ENCODE measurements around the gene ZNRF3. TPM values are rescaled to one million over a fixed set of nuclear protein-coding genes. Genes with fewer than 3 reads are reported as not detected.
"Not testable (repeated sequence)": the region's sequence is repeated elsewhere in the genome, so short reads cannot be mapped to it uniquely, and the experiment has no call there.

ZNRF3 gene
- total and polyA plus RNA-seq, 5 donors = 4.0 to 9.4 (median 8.4) TPM

DNA sequence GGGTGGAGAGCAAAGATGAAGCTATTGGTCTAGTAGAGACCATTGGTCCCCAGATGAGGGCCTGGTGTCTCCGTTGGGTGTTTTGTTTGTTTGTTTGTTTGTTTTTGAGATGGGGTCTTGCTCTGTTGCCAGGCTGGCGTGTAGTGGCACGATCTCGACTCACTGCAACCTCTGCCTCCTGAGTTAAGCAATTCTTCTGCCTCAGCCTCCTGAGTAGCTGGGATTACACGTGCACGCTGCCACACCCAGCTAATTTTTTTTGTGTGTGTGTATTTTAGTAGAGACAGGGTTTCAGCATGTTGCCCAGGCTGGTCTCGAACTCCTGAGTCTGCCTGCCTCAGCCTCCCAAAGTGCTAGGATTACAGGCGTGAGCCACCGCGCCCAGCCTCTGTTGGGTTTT, 25.4 kb downstream of the ZNRF3 start:
- 91% methylated on average over 10 of the region's 10 CpGs for WGBS
- intact Hi-C loops (cut with DNase I); H3K9me3 ChIP-seq (ENCODE audit: control insufficient read depth, low read length): not testable (repeated sequence)

DNA sequence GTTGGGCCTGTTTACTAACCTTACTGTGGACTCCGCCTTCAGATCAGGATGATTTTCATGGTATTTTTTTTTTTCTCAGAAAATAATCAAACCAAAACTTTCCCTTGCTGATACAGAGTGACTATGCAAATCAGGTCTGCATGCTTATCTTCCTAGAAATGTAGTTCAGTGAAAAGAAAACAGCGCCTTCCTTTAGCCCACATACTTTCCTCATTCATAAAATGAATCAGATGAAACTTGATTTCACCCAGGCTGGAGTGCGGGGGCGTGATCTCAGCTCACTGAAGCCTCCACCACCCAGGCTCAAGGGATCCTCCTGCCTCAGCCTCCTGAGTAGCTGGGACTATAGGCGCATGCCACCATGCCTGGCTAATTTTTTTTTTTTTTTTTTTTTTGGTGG, 26.0 kb downstream of the ZNRF3 start:
- Histone ChIP-seq H3K9me3 (ENCODE audit: control insufficient read depth, low read length) (no peaks in the 10 kb centered on the region), H3K27ac (ENCODE audit: low read length) (no peak overlapping the region), H3K4me1 (ENCODE audit: control insufficient read depth, insufficient read depth, low read length) (peaks cover 20% of the 10 kb centered on the region), H3K4me3 (ENCODE audit: low read length) (no peak overlapping the region), H3K27me3 (ENCODE audit: control insufficient read depth, insufficient read depth) (no peaks in the 10 kb centered on the region)
- 93% methylated on average over 5 of the region's 5 CpGs for WGBS
- intact Hi-C loops (cut with DNase I) = no loop called here
- DNase-seq = no peak
- ATAC-seq = no peak

More for the DNA sequence above, 25.4 kb downstream of the ZNRF3 start:
- not testable (repeated sequence) for H3K4me3 ChIP-seq (ENCODE audit: low read length); ATAC-seq; H3K27me3 ChIP-seq (ENCODE audit: control insufficient read depth, insufficient read depth); H3K27ac ChIP-seq (ENCODE audit: low read length); DNase-seq
- peaks cover 20% of the 10 kb centered on the region for H3K4me1 ChIP-seq (ENCODE audit: control insufficient read depth, insufficient read depth, low read length)

DNA sequence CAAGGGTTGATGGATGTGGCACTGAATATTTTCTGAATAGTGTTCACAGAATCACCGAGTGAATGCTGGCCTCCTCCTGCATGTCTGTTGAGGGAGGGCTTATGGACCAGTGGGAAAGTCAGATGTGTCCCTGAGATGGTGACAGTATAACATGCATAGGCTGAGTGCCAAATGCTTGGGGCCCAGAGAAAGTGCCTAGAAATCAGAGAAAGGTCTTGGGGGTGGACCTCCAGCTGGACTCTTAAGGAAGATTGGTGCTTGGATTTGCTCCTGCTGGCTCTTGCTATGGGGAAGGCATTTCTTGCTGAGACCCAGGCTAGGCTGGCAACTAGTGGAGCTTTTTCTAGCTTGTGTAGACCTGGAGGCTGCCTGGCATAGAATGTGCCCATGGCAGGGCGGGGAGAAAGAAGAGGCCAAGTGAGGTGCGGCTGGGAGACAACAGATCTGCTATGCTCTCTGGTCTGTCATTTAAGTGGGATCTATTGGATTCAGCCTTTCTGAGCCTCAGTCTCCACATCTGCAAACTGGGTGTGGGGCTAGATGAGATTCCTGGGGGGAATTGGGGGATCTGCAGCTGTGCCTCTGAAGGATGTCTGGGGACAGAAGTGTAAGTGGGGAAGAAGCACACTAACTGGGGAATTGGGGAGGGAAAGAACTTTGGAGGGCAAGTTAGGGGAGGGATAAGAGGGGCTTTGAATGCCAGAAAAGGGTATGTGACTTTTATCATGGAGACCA, 27.4 kb downstream of the ZNRF3 start:
- no peak for DNase-seq
- peak overlapping the region; percentile 88 for H3K27ac ChIP-seq (ENCODE audit: low read length)
- no peaks in the 10 kb centered on the region for H3K27me3 ChIP-seq (ENCODE audit: control insufficient read depth, insufficient read depth)
- peaks cover 20% of the 10 kb centered on the region for H3K4me1 ChIP-seq (ENCODE audit: control insufficient read depth, insufficient read depth, low read length)
- WGBS = 84% methylated on average over 3 of the region's 3 CpGs
- H3K9me3 ChIP-seq (ENCODE audit: control insufficient read depth, low read length) = no peaks in the 10 kb centered on the region
- H3K4me3 ChIP-seq (ENCODE audit: low read length) = no peak overlapping the region
- intact Hi-C loops (cut with DNase I) = no loop called here
- peak in 1 of 2 donors; percentile 23 for ATAC-seq

DNA sequence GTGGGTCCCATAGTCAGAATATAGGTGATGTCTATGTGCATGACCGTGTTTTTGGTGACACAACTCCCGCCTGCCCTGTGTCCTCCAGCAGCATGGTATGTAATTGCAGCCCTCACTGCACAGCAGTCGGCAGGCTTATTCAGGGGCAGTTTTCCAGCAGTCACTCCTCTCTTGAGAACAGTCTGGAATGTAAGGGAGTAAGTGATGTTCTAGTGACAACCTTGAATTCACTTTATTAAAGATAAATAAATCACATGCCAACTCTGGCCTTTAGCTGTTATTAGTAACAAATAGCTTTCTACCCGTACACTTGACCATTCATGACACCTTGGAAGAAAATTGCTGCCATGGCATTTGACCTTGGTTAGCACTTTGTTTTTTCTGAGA, 27.9 kb downstream of the ZNRF3 start:
- Histone ChIP-seq H3K4me3 (ENCODE audit: low read length) (no peak overlapping the region), H3K4me1 (ENCODE audit: control insufficient read depth, insufficient read depth, low read length) (peaks cover 17% of the 10 kb centered on the region), H3K9me3 (ENCODE audit: control insufficient read depth, low read length) (no peaks in the 10 kb centered on the region), H3K27ac (ENCODE audit: low read length) (peak overlapping the region; percentile 88), H3K27me3 (ENCODE audit: control insufficient read depth, insufficient read depth) (no peaks in the 10 kb centered on the region)
- intact Hi-C loops (cut with DNase I) = no loop called here
- DNase-seq (no peak), ATAC-seq (peak; percentile 62 to 75)
- 56% methylated on average over 4 of the region's 4 CpGs for WGBS

DNA sequence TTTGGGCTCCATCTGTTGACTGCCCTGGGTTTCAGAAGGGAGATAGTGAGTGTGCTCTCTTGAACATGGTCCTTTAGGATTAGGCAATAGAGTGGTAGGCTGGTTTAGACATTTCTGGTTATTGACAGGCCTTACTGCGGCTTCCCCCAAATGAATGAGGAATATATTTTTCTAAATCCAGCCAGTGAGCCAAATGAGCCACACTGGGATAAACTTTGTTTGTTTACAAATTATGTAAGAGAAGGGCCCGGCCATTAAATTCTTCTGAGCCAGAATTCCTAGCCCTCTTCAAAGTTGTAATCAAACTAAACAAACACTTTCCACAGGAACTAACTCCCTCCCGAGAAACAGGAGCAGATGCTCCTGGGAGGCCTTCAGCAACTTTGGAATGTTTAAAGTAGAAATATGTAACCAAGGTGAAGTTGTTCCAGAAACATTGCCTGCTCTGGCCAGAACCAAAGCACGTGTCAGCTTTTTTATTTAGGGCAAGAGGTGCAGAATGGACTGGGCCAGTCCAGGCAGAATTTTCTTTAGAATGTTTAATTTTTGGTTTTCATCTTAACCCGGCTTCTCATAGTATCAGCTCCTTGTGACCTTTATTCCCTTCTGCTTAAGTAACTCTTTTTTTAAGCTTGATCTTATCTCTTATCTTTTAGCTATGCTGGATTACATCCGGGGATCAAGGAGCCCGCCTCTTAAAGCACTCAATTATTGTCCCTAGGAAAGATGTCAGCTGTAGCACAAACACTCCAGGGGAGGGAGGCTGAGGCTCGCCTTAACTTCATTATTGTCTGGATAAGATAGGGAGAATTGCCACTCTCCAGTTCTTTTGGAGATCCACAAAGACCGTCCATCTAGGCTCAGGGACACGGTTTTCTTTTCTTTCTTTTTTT, 28.7 kb downstream of the ZNRF3 start:
- H3K9me3 ChIP-seq (ENCODE audit: control insufficient read depth, low read length) = no peaks in the 10 kb centered on the region
- WGBS = 36% methylated on average over 10 of the region's 10 CpGs
- intact Hi-C loops (cut with DNase I) = no loop called here
- ATAC-seq = peak; percentile 51 to 64
- H3K4me1 ChIP-seq (ENCODE audit: control insufficient read depth, insufficient read depth, low read length) = peaks cover 14% of the 10 kb centered on the region
- peak overlapping the region; percentile 88 for H3K27ac ChIP-seq (ENCODE audit: low read length)
- H3K4me3 ChIP-seq (ENCODE audit: low read length) = no peak overlapping the region
- no peak for DNase-seq
- H3K27me3 ChIP-seq (ENCODE audit: control insufficient read depth, insufficient read depth) = no peaks in the 10 kb centered on the region

DNA sequence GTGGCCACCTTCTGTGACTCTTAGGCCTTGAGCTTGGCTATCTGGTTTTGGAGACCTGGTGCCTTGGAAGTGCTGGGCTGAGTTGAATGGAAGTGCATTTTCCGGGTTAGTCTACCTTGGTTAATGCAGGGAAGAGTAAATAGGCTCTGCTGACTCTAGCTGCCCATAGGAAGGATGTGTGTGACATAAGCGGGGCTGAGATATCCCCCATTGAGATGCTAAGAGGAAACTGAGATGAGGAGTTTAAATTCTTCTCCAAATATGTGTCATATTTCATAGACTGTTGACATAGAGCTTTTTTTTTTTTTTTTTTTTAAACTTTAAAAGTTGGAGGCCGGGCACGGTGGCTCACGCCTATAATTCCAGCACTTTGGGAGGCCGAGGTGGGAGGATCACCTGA, 30.8 kb downstream of the ZNRF3 start:
- Histone ChIP-seq H3K4me3 (ENCODE audit: low read length) (no peak overlapping the region), H3K27ac (ENCODE audit: low read length) (no peak overlapping the region), H3K27me3 (ENCODE audit: control insufficient read depth, insufficient read depth) (no peaks in the 10 kb centered on the region), H3K4me1 (ENCODE audit: control insufficient read depth, insufficient read depth, low read length) (peaks cover 13% of the 10 kb centered on the region), H3K9me3 (ENCODE audit: control insufficient read depth, low read length) (no peaks in the 10 kb centered on the region)
- intact Hi-C loops (cut with DNase I) = no loop called here
- 86% methylated on average over 6 of the region's 6 CpGs for WGBS
- DNase-seq (no peak), ATAC-seq (no peak)

DNA sequence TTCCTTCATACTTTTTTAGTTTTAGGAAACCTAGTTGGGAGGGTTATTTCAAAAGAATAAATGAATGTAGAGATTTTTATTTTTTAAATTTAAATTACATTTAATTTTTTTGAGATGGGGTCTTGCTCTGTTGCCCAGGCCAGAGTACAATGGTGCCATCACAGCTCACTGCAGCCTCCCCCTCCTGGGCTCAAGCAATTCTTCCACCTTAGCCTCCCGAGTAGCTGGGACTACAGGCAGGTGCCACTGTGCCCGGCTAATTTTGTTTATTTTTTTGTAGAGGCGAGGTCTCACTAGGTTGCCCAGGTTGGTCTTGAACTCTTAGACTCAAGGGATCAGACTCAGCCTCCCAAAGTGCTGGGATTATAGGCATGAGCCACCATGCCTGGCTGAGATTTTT, 32.6 kb downstream of the ZNRF3 start:
- Histone ChIP-seq H3K27ac (ENCODE audit: low read length) (no peak overlapping the region), H3K4me1 (ENCODE audit: control insufficient read depth, insufficient read depth, low read length) (peaks cover 8% of the 10 kb centered on the region), H3K4me3 (ENCODE audit: low read length) (no peak overlapping the region), H3K27me3 (ENCODE audit: control insufficient read depth, insufficient read depth) (no peaks in the 10 kb centered on the region), H3K9me3 (ENCODE audit: control insufficient read depth, low read length) (no peaks in the 10 kb centered on the region)
- DNase-seq = no peak
- WGBS = 93% methylated on average over 3 of the region's 3 CpGs
- intact Hi-C loops (cut with DNase I) = no loop called here
- ATAC-seq = no peak

DNA sequence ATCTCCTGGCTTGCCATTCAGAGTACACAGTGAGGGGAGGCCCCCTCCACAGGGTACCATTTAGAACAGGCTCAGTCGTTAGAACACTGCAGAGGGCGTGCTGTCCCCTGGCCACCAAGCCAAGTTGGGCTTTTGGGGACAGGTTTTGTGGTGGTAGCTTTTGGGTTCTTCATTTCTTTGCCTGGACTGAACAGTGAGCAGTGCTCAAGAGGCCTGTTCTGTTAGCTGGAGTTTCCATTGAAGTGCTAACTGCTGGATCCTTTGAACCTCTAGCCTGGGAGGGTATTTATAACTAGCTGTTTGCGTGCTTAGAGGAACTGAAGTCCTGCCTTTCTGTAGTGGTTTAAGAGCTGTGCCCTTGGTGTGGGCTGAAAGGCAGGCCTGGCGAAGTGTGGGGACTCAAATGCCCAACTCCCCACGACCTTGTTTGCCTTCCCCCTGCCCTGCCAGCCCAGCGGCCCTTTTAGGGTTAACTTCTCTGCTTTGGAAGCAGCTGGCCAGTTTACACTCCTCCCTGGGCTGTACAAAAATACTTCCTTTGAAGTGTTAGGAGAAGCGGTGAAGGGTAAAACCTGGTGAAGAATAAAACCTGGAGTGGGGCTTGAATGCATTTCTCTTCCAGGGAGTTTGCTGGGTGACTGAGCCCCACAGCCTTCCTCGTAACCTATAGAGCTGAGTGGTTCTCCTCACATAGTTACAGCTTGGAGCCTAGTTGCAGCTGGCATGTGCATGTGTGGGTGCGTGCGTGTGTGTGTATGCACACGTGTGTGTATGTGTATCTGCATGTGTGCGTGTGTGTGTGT, 34.6 kb downstream of the ZNRF3 start:
- DNase-seq = peak in 1 of 3 donors; percentile 64
- intact Hi-C loops (cut with DNase I) = no loop called here
- Histone ChIP-seq H3K4me3 (ENCODE audit: low read length) (no peak overlapping the region), H3K9me3 (ENCODE audit: control insufficient read depth, low read length) (no peaks in the 10 kb centered on the region), H3K27me3 (ENCODE audit: control insufficient read depth, insufficient read depth) (no peaks in the 10 kb centered on the region), H3K27ac (ENCODE audit: low read length) (peak overlapping the region; percentile 96), H3K4me1 (ENCODE audit: control insufficient read depth, insufficient read depth, low read length) (peaks cover 2% of the 10 kb centered on the region)
- 40% methylated on average over 12 of the region's 12 CpGs for WGBS
- ATAC-seq = peak; percentile 82

DNA sequence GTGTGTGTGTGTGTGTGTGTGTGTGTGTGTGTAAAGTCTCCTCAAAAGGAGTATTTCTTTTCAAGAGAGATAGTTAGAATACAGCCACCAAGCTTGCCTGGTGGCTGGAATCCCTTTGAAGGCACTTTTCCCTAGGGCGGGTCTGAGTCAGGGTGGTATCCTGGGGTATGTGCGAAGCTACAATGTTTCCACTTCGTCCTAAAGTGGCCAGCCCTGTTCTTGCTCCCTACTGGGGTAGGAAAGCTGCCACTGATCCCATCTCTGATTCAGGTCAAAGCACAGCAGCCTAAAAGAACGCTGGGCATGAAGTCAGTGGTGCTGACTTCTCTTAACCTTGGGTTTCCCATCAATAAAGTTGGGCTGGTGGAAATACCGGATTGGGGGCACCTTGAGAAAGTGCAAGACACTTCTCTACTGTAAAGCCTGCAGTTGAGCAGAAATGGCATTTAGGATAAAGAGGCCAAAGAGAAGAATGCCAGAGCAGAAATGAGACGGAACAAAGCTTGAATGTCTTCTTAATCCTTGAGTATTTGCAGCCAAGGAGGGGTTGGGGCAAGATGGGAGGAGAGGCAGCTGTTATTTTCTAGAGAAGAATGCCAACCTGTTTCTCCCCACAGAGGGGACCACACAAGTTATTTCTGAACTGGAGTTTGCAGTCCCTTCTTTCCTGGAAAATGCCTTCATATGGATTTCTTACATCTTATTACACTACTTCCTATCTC, 35.3 kb downstream of the ZNRF3 start:
- Histone ChIP-seq H3K9me3 (ENCODE audit: control insufficient read depth, low read length) (no peaks in the 10 kb centered on the region), H3K4me3 (ENCODE audit: low read length) (no peak overlapping the region), H3K27ac (ENCODE audit: low read length) (peak overlapping the region; percentile 96), H3K27me3 (ENCODE audit: control insufficient read depth, insufficient read depth) (no peaks in the 10 kb centered on the region), H3K4me1 (ENCODE audit: control insufficient read depth, insufficient read depth, low read length) (peaks cover 2% of the 10 kb centered on the region)
- whole genome bisulfite sequencing = 50% methylated on average over 6 of the region's 6 CpGs
- no peak for DNase-seq
- ATAC-seq = peak in 1 of 2 donors; percentile 17
- intact Hi-C loops (cut with DNase I) = no loop called here

DNA sequence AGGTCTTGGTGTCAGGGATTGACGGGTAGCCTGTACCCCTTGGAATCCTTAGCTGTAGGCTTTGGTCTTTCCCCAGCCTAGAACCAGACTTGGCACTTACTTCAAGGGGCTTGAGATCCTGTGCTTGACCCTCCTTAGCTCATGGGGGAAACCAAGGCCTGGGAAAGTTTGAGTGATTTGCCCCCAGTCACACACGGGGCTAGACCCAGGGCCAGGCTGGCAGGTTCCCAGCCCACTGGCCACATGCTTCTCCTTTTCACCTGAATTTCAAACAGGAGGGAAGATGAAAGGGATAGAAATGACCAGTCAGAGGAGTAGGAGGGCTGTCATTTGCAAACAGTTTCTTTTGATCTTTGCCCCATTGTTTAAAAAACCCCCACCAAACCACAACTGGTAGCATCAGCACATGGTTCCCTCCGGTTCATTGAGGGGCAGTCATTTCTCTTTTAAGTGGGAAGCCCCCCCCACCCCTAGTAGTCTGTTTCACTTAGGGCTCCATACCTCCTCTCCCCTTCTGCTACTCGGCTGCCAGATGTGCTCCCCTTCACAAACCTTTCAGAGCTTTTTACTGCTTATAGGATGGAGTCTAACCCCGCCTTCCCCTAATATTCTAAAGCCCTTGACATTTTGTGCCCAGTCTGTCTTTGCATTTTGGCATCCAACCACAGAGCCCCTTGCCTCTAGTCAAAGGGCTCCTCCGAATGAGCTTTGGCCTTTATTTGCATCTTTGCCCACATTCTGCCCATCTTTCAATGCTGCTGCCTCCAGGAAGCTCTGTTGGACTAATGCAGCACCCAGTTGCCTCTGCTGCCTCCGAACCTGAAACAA, 37.6 kb downstream of the ZNRF3 start:
- intact Hi-C loops (cut with DNase I) = no loop called here
- H3K4me1 ChIP-seq (ENCODE audit: control insufficient read depth, insufficient read depth, low read length) = peaks cover 6% of the 10 kb centered on the region
- WGBS = 75% methylated on average over 7 of the region's 7 CpGs

More for the DNA sequence above, 37.6 kb downstream of the ZNRF3 start:
- ATAC-seq (no peak), DNase-seq (no peak)
- Histone ChIP-seq H3K9me3 (ENCODE audit: control insufficient read depth, low read length) (no peaks in the 10 kb centered on the region), H3K4me3 (ENCODE audit: low read length) (no peak overlapping the region), H3K27ac (ENCODE audit: low read length) (no peak overlapping the region), H3K27me3 (ENCODE audit: control insufficient read depth, insufficient read depth) (no peaks in the 10 kb centered on the region)

Data from right cardiac atrium (tissue), 5 donors.